Measurements from ENCODE around the gene OMD.
"Not testable (repeated sequence)": the region's sequence is repeated elsewhere in the genome, so short reads cannot be mapped to it uniquely, and the experiment has no call there.

OMD gene

DNA sequence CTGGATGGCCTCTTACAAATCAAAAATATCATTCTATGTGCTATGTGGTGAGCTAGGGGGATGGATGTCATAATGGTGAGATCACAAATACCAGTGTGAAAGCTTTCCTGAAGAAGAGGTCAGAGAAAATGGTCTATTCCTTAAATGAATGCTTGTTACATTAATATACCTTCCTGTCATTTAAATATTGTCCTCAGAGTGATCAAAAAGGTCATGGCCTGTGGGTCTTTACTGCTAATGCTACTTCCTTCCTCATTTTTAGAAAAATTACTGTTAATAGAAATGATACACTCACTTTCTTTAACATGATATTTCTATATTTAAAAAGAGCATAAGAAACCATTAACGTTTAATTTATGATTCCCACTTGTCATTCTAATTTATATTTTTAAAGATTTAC lies 9.7 kb downstream of the OMD start:
- H3K27ac ChIP-seq = no peak overlapping the region
- no peak for DNase-seq (ENCODE audit: low read depth, low spot score)

DNA sequence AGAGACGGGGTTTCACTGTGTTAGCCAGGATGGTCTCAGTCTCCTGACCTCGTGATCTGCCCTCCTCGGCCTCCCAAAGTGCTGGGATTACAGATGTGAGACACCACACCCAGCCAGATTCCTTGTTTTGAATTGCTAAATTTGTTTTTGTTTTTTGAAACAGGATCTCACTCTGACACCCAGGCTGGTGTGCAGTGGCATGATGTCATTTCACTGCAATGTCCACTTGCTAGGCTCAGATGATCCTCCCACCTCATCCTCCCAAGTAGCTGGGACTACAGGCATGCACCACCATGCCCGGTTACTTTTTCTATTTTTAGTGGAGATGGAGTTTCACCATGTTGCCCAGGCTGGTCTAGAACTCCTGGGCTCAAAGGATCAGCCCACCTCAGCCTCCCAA lies 13.1 kb downstream of the OMD start:
- H3K27ac ChIP-seq = not testable (repeated sequence)

GRCh38 chr9:92408747-92409478 lies 15.4 kb downstream of the OMD start:
- no peak for DNase-seq (ENCODE audit: low read depth, low spot score)
- no peak overlapping the region for H3K27ac ChIP-seq

More for the DNA sequence above, 13.1 kb downstream of the OMD start:
- DNase-seq (ENCODE audit: low read depth, low spot score) = not testable (repeated sequence)

- H3K27ac ChIP-seq = no peak overlapping the region
- DNase-seq (ENCODE audit: low read depth, low spot score) = no peak
Measured at GRCh38 chr9:92407818-92408217, 16.5 kb downstream of the OMD start.

- no peak overlapping the region for H3K27ac ChIP-seq
- DNase-seq (ENCODE audit: low read depth, low spot score) = no peak
Measured at GRCh38 chr9:92406477-92406876, 17.8 kb downstream of the OMD start.

DNA sequence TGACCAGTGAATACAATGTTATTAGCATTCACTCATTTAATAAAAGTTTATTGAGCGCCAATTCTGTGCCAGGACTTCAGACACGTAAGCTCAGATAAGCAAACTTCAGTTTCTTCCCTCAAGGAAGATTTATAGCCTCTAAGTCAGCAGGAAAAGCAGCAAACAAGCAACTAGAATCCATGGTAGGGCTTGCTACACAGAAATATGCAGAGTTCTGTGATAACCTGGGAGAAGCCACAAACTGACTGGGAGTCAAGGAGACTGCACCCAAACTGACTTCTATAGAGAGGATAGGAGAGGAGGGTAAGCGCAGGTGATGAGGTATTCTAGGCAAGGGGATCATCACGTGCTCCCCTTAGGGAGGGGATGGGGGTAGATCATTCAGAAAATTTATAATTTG lies 18.5 kb downstream of the OMD start:
- no peak overlapping the region for H3K27ac ChIP-seq
- DNase-seq (ENCODE audit: low read depth, low spot score) = no peak

GRCh38 chr9:92404042-92404836 lies 20.0 kb downstream of the OMD start, which contains the start of gene OGN:
Gene OGN, minus strand, starts transcription at chr9:92404578. Its CDS starts 1,171 bp downstream, at chr9:92403407.
- no peak within 1 kb of the TSS for H3K27ac ChIP-seq
- DNase-seq (ENCODE audit: low read depth, low spot score) = no peak

GRCh38 chr9:92402826-92403745 lies 21.2 kb downstream of the OMD start:
- no peak for DNase-seq (ENCODE audit: low read depth, low spot score)
- H3K27ac ChIP-seq = no peak overlapping the region

GRCh38 chr9:92402360-92402759 lies 21.9 kb downstream of the OMD start:
- no peak overlapping the region for H3K27ac ChIP-seq
- DNase-seq (ENCODE audit: low read depth, low spot score) = no peak

DNA sequence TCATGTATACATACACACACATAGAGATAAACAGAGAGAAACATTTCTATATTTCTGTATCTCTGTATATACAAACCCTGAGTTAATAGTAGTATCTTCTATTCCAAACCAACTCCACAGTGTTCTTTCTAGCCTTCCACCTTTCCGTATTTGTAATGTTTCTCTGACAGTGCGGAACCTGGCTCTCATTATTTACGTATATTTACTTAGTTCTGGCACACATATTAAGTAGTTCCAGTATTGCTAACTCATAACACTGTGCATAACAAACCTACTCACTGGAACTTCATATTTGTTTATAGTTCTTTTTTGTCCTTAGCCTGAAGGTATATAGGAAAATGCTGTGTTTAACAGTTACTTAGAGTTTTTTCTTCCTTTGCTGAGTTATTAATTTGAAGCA lies 26.4 kb downstream of the OMD start:
- no peak for DNase-seq (ENCODE audit: low read depth, low spot score)
- no peak overlapping the region for H3K27ac ChIP-seq

DNA sequence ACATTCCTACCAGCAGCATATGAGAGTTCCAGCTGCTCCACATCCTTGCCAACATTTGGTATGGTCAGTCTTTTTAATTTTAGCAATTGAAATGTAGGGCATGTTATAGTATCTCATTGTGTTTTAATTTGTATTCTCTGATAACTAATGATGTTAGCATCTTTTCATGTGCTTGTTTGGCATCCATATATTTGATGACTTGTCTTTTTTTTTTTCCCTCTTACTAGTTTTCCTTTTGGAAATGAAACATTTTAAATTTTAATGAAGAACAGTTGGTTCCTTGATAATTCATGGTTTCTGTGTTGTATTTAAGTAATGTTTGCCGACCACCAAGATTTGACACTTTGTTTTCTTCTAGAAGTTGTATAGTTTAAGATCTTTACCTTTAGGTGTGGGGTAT lies 28.7 kb downstream of the OMD start:
- DNase-seq (ENCODE audit: low read depth, low spot score) = no peak
- no peak overlapping the region for H3K27ac ChIP-seq

DNA sequence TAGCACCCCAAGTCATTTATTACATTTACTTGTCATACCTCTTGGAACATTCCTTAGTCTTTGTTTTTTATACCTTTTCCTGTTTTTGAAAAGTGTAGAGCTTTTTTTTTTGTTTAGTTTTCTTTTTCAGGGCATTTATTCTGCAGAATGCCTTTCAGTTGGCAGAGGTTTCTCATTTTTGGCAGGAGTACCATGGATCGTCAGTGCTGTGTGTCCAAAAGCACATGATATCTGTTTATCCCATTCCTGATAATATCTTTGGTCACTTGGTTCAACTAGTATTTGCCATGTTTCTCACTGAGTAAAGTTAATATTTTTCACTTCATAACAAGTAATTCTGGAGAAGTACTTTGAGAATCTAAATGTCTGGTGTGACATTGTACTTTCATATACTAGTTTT lies 30.6 kb downstream of the OMD start:
- no peak for DNase-seq (ENCODE audit: low read depth, low spot score)
- H3K27ac ChIP-seq = no peak overlapping the region

- H3K27ac ChIP-seq = no peak overlapping the region
- no peak for DNase-seq (ENCODE audit: low read depth, low spot score)
Measured at GRCh38 chr9:92392690-92393089, 31.6 kb downstream of the OMD start.

DNA sequence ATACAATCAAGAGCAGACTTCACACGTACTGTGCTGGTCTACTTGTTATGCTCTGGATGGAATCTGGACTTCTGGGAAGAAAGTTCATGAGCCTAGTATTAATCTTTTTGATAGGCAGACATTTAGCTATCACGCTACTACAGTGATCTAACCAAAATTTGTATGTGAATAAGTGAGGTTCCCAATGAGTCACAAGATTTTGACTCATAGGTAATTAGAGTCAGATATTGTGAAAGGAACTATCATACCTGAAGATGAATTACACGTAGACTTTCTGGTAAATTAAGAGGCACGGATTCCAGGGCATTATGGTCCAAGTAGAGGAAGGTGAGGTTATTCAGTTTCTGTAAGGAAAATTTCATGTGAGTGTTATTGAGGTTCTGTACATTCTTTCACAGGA lies 38.3 kb downstream of the OMD start:
- peak overlapping the region; percentile 10 for H3K27ac ChIP-seq
- peak; percentile 46 for DNase-seq (ENCODE audit: low read depth, low spot score)

- H3K27ac ChIP-seq = peak overlapping the region; percentile 10
- DNase-seq (ENCODE audit: low read depth, low spot score) = no peak
Measured at GRCh38 chr9:92385477-92385876, 38.8 kb downstream of the OMD start.

- no peak for DNase-seq (ENCODE audit: low read depth, low spot score)
- H3K27ac ChIP-seq = no peak overlapping the region
Measured at GRCh38 chr9:92385001-92385400, 39.3 kb downstream of the OMD start.

- no peak for DNase-seq (ENCODE audit: low read depth, low spot score)
- H3K27ac ChIP-seq = no peak overlapping the region
Measured at GRCh38 chr9:92384375-92384774, 39.9 kb downstream of the OMD start.

DNA sequence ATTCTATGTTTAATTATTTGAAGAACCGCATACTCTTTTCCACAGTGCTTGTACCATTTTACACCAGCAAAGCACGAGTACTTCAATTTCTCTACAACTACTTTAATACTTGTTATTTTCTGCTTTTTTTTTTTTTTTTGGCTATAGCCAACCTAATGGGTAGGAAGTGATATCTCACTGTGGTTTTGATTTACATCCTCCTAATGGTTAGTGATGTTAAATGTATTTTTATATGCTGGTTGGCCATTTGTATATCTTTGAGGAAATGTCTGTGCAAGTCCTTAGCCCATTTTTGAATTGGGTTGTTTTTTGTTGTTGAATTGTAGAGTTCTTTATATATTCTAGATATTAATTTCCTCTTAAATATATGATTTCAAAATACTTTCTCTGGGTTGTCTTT lies 42.5 kb downstream of the OMD start:
- H3K27ac ChIP-seq = no peak overlapping the region
- no peak for DNase-seq (ENCODE audit: low read depth, low spot score)

DNA sequence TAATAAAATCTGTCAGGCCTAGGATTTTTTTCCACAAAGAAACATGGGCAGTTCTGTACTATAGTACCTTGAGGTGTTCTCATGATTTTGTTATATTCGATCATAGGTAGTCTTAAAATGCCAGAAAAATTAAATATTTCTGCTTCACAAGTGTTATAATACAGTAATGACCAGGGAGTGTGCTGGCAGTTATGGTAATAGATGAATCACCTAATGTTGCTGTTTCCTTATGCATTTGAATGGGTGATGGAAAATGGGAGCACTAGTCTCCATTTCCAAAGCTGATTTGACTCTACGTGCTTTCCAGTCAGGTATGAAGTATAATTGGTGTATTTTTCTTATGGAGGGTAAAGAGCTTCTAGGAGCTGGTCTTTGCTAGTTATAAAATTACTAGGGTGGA lies 43.7 kb downstream of the OMD start:
- H3K27ac ChIP-seq = no peak overlapping the region
- no peak for DNase-seq (ENCODE audit: low read depth, low spot score)

GRCh38 chr9:92378865-92379560 lies 45.3 kb downstream of the OMD start:
- no peak for DNase-seq (ENCODE audit: low read depth, low spot score)
- no peak overlapping the region for H3K27ac ChIP-seq
